Stimulated activated CD8-positive, alpha-beta memory T cell treated with anti-CD3 and anti-CD28 coated beads, Interleukin-12 subunit alpha, Interleukin-12 subunit beta, amount 100 ng/mL, for 24 hours (primary cell): Measurements from ENCODE around the gene CYFIP1.

ENCODE experiments used
- DNase-seq: peaks from one replicate; pipeline ENCODE4 v3.0.0-alpha.2; 2020; ENCODE audit errors: extremely low read depth

CYFIP1 gene

DNA sequence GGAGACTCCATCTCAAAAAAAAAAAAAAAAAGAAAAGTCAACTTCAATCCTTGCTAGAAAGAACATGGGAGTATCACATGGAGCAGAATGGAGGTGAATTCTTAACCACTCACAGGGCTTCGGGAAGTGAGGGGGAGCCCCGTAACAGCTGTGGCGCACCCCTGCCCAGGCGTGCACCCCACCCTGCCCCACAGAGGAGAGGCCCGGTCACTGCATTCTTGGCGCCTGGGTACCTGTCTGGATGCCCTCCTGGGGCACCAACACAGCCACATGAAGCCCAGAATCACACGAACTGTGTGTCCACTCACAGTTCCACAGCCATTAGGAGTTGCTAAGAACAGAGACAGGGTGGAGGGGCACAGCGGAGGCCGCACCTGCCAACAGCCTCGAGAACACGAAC, 89.9 kb downstream of the CYFIP1 start:
- no peak for DNase-seq

DNA sequence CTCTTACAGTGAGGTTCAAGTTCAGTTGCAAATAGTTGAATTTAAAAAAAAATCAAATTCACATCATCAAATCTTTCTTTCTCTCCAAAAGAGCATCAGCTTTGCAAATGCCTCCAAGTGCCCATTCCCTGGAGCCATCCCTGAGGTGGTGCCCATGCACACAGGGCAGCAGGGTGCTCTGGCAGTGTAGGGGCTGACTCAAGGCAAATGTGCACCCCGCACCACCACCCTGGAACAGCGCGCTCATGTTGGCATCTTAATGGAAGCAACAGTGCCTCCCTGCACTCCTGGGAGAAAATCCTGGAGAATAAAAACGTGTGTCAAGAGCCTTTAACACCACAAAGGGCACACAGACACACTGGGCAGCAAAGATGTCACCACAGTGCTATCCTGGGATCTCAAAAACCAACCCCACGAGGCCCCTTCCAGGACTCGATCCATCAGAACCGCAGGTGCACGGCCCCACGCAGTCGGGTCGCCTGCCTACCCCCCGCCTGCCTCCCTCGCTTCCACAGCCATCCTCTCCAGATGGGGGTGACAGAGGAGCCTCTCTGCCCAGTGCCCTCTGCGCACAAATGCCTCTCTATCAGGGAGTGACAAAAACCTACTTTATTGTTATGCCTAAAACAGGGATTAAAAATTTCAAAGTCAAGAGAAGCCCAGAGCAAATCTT, 90.9 kb downstream of the CYFIP1 start:
- DNase-seq: no peak

DNA sequence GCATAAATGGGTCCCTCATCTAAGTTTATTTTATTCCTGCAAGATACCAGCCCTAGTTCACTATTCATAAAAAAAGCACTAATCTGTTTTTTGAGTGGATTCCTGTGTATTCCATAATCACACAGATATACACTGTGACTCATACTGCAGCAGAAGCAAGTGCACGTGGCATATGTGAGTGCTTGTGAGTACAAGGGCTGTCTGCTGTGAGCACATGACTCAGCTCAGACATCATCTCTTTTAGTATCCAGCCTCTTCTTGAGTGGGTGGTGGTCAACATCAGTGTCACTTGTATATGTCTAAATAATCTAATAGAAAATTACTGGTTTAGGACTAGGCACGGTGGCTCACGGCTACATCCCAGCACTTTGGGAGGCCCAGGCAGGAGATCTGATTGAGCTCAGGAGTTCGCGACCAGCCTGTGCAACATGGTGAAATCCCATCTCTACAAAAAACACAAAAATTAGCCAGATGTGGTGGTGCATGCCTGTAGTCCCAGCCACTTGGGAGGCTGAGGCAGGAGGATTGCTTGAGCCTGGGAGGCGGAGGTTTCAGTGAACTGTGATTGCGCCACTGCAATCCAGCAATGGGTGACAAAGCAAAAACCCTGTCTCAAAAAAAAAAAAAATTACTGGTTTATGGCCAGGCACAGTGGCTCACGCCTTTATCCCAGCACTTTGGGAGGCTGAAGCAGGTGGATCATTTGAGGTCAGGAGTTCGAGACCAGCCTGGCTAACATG, 91.9 kb downstream of the CYFIP1 start:
- no peak for DNase-seq

DNA sequence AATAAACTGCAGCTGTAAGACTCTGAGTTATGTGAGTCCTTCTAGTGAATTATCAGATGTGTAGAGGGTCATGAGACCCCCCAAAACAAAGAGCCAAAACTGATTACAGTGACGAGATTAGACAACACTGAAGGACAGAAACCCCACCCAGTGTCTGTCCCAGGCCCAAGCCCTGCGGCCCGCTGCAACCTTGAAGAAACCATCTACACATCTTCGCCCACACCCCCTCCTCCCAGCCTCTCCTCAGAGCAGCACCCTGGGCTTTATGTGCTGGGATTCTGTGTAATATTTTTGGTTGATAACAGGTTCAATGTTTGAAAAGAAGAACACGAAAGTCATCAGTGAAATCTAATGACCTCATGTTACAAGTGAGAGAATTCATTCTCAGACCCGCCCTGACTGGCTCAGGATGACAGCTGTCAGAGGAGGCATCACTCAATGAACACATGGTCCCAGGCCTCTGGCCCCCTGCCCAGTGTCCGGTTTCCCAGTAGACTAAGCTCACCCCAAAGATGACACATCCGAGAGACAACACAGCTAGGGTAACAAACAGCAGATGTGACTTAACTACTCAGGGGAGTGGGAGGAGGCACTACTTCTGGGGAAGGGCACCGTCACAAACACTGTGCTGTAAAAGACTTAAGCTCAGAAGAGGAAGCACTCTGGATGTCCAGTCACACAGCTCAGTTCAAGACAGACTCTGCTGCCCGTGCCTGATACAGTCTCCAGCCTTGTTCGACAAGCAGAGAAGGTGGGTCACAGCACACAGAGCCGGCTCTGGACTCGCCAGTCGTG, 92.8 kb downstream of the CYFIP1 start:
- no peak for DNase-seq

DNA sequence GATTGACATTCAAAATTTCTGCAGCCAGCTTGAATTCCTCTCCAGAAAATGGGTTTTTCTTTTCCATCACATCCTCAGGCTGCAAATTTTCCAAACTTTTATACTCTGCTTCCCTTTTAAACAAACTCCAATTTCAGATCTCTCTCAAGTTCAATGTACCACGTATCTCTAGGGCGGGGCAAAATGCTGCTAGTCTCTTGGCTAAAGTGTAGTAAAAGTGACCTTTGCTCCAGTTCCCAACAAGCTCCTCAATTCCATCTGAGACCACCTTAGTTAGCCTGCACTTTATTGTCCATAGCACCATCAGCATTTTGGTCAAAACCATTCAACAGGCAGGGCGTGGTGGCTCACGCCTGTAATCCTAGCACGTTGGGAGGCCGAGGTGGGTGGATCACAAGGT, 95.0 kb downstream of the CYFIP1 start:
- no peak for DNase-seq

DNA sequence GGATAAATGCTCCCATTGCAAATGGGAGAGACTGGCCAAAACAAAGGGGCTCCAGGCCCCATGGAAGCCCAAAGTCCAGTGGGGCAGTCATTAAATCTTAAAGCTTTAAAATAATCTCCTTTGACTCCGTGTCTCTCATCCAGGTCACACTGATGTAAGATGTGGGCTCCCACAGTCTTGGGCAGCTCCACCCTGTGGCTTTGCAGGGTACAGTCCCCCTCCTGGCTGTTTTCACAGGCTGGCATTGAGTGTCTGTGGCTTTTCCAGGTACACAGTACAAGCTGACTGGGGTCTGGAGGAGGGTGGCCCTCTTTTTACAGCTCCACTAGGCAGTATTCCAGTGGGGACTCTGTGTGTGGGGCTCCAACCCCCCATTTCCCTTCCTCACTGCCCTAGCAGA, 95.8 kb downstream of the CYFIP1 start:
- DNase-seq: no peak

DNA sequence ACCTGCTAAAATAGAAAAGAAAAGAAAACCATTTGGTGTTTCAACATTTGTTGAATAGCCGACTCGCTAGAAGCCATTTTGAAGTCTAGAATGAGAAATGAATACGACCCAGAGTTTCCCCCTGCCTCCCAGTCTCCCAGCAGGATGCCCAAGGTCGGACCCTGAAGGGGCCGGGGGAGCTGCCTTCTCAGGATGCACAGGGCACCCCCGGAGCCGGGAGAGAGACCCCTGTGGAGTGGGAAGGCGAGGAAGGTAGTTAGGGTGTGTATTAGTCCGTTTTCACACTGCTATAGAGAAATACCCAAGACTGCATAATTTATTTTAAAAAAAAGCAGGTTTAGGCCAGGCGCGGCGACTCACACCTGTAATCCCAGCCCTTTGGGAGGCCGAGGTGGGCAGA, 97.0 kb downstream of the CYFIP1 start:
- DNase-seq: no peak

DNA sequence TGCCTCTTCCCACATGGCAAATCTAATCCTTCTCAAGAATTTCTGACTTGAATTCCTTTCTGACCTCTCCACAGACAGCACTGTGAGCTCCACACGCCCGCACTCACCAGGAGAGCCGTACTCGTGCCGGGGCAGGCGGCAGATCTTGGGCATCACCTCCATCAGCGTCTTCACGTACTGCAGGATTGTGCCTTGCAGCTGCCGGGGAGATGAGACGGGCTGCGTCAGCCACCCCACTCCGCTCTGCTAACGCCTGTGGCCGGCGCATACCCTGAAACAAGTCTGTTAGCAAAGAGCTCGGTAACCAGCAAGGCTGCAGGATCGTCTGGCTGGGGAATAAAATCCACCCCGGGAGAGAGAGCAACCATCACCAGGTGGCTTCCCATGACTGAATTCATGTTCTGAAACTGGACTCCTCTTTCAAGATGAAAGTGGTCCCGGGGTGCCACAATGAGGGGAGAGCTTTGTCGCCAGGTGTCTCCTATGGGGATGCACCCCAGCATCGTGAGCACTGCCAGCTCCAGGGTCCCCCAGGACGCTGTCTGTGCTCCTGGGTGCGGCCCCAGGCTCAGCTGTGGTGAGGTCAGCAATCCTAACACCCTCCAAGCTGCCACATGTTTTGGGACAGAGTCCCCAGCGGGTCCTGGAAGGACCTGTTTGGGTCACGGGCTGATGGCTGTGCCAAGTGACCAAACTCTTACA, 98.3 kb downstream of the CYFIP1 start:
- no peak for DNase-seq

DNA sequence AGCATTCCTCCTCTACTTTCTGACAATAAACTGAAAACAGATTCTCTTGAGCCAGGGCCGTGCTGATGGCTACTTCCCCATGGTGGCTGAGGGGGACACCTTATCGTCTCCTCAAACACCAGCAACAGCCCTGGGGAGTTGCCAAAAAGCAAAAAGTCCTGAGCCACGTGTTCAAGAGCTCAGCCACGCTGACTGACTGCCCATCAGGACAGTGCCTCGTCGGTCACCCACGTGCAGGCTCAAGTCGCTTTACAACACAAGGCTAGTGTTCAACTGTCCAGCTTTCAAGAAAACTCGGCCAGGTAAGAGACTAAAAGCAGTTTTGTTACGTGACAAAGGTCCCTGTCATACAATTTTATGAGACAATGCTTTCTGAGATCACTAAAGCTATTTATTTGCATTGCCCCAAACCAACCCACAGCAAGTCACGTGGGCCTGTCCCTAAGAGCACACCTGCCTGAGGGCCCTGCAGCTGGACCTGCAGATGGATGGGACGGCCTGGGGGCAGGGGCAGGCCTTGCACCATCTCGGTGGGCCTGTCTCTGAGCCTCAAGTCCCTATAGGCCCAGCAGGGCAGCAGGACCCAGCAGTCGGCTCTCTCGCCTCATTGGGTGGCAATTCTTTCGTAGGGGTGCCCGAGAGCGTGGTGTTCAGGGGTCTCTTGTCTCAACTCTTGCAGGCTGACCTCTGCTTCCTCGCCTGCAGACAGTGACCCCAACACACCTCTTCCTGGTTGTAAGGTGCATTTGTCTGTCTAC, 99.0 kb downstream of the CYFIP1 start:
- DNase-seq: no peak

DNA sequence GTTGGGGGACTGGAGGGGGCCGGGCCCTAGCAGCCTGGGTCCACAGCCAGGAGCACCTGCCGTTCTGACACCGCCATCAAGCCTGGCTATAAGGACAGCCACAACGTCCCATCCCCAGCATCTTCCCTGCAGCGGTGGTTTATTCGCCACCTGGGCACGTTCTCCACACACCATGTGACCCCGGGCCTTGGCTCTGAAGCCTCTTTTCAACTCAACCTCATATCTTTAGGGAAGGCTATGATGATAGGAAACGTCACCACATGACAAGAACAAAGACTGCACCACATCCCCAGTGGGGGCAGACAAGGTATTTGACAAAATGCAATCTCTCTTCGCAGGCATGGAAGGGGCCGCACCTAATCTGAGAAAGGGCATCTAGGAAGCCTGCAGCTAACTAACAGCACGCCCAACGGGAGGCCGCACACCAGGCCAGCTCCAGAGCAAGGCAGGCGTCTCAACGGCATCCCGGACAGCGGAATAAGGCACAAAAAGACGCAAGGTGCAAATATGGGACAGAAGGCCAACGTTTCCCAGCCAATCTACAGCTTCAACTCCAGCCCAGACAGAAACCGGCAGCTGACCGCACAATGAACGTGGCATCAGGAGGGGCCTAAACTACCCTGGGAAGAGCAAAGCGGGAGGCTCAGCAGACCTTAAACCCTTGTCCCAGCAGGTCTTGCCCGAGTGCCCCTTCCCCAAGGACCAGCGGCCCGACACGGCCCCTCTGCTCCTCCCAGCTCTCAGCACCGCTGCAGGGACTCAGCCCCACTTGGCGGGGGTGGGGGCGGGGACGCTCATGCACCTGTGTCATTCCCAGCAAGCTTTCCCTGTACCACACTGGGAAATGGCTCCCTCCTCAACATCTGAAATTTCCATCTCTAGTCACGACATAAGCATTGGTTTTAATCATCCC, 99.8 kb downstream of the CYFIP1 start:
- DNase-seq: no peak

DNA sequence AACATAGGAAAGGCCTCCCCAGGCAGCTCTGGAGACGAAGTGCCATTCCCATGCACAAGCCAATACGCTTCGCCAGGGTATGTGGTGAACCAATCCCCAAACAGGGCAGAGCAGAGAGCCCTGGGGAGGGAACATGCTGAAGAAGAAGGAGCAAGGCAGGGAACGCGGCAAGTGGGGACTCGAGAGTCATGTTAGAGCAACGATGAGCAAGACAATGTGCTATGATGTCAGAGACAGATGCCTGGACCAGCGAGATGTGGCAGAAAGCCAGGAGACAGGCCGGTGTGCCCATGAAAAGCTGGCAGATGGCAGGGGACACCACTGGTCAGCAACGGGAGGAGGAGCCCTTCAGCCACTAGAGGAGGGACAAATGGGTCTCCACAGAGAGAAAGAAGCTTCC, 102.1 kb downstream of the CYFIP1 start:
- no peak for DNase-seq

DNA sequence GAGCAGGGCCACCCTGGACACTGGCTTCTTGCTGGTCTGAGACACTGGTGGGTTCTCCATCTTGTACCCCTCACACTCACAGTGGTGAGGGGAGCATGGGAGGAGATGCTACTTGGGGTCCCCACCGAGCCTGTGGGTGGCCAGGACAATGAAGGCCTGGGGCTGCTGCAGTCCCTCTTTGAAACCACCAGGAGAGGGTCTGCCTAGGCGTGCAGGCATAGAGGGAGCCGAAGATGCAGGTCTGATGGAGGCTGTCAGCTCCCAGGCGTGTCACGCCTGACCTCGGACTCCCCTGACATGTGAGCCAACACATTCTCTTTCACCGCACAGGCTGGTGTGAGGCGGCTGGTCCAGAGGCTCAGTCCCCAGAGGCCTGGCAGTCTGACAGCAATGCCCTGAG, 102.6 kb downstream of the CYFIP1 start:
- DNase-seq: no peak

DNA sequence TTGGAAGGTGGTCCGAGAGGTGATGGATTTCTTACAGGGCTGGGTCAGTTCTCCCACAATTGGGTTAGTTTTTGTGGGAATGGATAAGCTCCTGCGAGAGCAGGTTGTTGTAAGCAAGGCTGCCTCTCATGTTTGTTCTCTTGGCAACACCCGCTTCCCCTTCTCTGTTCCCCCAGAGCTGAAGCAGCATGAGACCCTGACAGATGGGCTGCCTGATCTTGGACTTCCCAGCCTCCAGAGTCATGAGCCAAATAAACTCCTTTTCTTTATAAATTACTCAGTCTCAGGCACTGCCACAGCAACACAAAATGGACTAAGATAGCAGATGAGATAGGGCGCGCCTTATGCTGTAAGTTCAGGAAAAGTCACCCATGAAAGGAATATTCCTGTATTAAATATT, 103.1 kb downstream of the CYFIP1 start:
- DNase-seq: no peak

DNA sequence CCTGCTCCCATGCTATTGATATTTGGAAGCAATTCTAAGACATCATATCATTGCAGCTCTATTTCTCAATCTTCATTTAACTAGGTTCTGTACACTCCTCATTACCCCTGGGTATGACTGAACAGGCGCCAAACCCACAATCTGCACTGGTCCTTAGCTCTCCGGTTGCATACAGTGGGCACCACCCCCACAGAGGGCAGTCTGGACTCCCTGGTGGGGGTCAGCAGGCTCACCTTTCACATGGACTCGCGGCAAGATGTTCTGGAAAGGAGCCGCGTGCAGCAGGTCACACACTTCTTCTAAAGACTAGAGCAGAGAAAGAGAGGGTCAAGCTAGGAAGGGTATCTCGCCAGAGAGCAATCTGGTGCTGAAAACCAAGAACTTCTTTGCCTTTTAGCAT, 105.2 kb downstream of the CYFIP1 start:
- no peak for DNase-seq

DNA sequence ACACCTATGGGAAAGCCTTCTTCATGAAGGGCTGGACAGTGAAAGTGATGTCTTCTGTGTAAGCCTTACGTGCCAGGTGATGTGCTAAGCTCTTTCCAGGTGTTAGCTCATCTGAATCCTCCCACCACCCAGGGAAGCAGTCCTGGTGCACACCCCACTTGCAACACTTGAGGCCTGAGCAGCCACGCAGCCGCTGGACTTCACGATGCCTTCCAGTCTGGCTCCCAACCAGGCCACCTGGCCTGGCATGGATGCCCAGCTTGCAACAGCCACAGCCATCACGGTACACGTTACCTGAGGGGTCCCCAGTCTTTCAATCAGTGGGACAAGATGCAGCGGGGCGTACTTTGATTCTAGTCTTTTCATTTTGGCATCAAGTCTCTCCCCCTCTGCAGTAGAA, 105.9 kb downstream of the CYFIP1 start:
- no peak for DNase-seq

DNA sequence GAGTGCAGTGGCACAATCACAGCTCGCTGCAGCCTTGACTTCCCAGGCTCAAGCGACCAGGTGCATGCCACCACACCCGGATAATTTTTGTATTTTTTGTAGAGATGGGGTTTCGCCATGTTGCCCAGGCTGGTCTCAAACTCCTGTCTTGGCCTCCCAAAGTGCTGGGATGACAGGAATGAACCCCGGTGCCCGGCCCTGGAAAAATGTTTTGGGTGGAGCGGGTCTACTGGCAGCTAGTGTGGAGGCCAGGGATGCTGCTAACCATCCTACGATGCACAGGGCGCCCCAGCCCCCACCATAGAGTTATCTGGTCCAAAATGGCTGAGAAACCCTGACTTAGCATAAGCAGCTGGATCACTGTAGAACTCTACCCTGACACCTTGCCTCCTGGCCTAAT, 106.3 kb downstream of the CYFIP1 start:
- DNase-seq: no peak

DNA sequence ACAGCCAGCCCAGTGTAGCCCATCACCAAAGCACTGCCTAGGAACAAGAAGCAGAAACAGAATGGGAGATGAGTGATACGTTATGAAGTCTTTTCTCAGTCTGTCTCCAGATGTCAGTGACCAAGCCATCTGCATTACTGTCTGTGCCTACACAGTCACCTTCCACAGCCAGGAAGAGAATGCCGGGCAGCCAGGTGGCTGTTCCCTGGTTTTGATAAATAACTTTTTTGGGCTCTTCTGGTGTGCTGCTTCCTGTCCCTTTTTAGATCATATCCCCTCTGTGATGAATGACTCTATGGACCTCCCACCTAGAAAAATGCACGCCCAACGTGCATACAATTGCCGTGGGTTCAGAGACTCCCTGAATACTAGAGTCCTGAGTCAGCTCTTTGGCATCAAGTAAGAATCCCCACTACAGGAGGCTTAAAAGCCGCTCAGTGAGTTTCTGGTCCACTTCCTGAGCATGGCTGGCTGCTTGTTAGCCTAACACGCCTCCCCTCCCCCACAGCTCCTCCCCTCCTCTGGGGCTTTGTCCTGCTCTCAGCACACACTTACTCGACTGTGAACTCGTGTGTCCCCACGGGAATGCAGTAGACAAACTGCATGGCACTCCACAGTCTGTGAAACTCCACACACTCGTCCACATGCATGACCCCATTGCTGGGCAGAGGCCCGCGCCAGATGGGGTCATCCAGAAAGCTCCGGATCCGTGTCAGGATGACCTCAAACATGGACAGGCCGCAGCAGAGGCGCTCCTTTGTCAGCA, 107.0 kb downstream of the CYFIP1 start:
- no peak for DNase-seq

DNA sequence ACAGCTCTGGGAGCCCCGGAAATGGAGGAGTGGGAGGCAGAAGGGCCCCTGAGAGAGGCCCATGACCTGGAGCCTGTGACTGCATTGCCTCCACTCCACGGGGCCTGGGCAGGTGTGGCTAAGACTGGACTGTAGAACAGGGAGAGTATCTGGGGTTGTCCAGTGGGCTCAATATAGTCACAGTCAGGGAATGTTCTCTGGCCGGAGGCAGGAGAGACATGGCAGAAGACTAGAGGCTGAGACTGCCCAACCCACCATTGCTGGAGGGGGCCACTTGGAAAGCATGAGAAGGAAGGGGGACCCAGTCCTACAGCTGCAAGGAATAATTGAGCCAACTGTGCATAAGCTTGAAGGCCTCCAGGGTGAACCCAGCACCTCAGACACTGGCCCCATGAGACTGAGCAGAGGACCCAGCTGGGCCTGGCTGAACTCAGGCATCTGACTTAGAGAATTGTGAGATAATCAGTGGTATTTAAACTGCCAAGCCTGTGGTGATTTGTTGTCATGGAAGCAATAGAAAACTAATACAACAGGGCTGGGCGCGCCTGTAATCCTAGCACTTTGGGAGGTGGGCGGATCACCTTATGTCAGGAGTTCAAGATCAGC, 108.6 kb downstream of the CYFIP1 start:
- no peak for DNase-seq

DNA sequence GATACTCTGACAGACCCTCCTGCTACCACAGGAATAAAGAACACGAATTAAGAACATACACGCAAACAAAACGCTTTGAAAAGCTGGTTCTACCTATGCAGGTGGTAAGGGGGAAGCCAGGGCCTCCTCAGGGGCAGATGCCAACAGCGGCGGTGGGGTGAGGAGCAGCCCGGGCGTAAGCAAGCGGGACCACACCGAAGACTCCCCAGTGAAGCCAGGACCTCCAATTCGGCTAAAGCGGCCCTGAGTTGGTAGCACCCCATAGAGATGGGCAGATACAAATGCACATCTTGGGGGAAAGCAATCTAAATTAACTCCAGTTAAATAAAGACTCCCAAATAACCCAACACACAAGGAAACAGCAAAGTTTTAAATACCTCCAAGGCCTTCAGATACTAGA, 109.3 kb downstream of the CYFIP1 start:
- DNase-seq: no peak
